Measurements from ENCODE around the gene PITPNM3.
A peak's percentile ranks its signal among the peaks of the same experiment; 100 is the strongest.

PITPNM3 gene

DNA sequence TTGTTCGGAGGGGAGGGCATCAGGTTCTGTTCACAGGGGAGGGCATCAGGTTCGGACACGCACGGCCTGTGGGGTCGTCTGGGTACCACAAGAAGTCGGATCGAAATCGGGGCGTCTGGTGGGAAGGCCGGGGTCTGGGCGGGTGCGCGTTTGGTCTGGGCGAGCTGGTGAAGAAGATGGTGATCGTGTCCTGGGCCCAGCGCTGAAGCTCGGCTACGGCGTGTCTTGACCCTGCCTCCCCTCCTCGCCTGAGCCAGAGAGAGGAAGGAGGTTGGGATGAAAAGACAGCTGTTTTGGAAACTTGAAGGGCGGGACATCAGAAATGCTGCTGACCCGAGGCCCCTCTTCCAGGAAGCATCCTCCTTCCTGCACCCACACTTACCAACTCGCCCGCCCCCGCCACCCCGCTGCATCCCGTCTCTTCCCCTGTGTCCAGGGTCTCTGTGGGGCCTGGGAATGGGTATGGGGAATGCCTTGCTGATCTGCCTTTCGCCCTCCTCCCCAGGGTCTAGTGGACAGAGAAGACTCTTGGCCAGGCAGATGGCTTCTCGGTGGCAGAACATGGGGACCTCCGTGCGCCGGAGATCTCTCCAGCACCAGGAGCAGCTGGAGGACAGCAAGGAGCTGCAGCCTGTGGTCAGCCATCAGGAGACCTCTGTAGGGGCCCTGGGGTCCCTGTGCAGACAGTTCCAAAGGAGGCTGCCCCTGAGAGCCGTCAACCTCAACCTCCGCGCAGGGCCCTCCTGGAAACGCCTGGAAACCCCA, 111.6 kb downstream of the PITPNM3 start:
- no peak for DNase-seq (ENCODE audit: low read depth in 2 of 2)

DNA sequence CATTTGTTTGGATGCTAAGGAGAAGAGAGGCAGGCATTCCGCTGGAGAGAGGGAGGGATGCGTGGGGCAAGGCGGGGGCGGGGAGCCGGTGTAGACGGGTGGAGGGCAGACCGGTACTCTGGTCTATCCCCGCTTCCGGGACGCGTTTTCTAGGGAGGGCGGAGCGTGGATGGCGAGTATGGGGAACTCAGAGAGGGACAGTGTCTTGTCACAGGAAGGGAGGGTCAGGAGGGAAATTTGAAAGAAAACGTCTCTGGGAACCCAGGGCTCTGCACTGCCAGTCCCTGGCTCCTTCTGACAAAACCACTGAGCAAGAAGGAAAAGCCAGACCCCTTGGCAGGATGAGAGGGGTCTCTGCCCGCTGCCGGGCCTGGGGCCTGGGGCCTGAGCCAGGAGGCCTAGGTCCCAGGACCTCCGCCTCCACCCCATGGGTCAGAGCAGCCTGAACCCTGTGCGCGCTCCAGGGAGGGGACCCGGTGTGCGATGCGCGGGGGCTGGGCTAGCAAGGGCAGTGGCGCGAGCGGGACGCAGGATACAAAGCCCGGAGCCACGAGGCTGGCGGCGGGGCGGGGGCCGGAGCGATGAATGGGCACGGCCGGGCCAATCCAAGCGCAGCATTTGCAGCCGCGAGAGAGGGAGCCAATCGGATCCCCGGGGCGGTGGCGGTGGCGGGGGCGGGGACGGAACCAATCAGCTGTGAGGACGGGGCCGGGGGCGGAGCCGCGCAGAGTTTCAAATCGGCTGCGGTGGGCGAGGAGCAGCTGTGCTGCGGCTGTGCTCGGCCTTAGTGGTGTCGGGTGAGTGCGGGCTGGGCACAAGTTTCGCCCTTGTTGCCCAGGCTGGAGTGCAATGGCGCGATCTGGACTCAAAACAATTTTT, 112.4 kb downstream of the PITPNM3 start, which contains the start of gene PIMREG:
Gene PIMREG (plus strand): TSS at position 764 of the 879 bp plus-strand sequence. CDS start 656 bp downstream, outside the sequence.
- DNase-seq (ENCODE audit: low read depth in 2 of 2) = peak; percentile 90 to 94

DNA sequence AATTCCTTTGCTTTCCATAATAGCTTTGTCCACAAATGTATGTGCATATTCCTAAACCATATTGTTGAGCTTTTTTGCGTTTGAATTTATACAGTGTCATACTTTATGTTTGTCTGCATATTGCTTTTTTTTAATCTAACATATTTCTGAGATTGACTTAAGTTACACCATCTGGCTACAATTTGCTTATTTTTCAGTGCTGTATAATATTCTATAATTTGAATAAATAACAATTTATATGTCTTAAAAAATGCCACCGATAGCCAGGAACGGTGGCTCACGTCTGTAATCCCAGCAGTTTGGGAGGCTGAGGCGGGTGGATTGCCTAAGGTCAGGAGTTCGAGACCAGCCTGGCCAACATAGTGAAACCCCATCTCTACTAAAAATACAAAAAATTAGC, 113.6 kb downstream of the PITPNM3 start:
- no peak for DNase-seq (ENCODE audit: low read depth in 2 of 2)

GRCh38 chr17:6439951-6440350, 116.4 kb downstream of the PITPNM3 start:
- DNase-seq (ENCODE audit: low read depth in 2 of 2) = no peak

DNA sequence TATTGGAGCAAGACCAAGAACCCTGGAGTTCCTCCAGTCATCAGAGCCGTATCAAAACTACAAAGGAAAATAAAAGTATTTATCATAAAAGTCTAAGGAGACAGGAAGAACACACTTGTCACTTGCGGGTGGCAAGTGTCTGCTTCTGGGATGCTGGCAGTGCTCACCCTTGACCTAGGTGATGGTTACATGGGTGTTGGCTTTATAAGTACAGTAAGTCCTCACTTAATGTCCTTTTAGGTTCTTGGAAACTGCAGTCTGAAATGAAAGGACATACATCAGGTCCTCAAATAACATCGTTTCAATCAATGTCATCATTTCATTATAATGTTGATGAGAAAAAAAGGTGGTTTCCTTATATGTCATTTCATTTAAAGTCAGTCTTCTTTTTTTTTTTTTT, 118.4 kb downstream of the PITPNM3 start:
- no peak for DNase-seq (ENCODE audit: low read depth in 2 of 2)

- DNase-seq (ENCODE audit: low read depth in 2 of 2) = no peak
Measured at GRCh38 chr17:6437466-6437865, 118.9 kb downstream of the PITPNM3 start.

GRCh38 chr17:6435968-6436367, 120.4 kb downstream of the PITPNM3 start:
- DNase-seq (ENCODE audit: low read depth in 2 of 2) = peak; percentile 40 to 48

GRCh38 chr17:6435051-6435450, 121.3 kb downstream of the PITPNM3 start, which contains the start of gene AIPL1:
AIPL1 (minus strand) TSS chr17:6435121; CDS start chr17:6435104, 17 bp downstream.
- DNase-seq (ENCODE audit: low read depth in 2 of 2) = no peak

- DNase-seq (ENCODE audit: low read depth in 2 of 2) = no peak
Measured at GRCh38 chr17:6430769-6431168, 125.6 kb downstream of the PITPNM3 start.

DNA sequence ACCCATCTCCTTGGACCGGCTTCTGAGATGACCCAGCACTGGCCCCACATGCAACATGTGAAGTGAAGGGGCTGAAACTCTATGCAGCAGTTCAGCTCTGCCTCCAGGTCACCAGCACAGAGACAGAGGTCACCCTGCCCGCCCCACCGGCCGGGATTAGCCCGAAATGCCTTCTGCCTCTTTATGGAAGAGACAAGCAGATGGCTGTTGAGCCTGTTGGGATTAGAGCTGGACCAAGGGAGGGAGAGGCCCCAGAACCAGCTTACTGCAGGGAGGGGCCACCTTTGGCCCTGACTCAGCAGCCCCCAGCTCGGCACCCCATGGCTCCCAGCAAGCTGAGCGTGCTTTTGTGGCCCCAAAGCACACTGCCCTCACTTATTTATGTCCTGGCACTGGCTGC, 127.1 kb downstream of the PITPNM3 start:
- DNase-seq (ENCODE audit: low read depth in 2 of 2) = no peak

DNA sequence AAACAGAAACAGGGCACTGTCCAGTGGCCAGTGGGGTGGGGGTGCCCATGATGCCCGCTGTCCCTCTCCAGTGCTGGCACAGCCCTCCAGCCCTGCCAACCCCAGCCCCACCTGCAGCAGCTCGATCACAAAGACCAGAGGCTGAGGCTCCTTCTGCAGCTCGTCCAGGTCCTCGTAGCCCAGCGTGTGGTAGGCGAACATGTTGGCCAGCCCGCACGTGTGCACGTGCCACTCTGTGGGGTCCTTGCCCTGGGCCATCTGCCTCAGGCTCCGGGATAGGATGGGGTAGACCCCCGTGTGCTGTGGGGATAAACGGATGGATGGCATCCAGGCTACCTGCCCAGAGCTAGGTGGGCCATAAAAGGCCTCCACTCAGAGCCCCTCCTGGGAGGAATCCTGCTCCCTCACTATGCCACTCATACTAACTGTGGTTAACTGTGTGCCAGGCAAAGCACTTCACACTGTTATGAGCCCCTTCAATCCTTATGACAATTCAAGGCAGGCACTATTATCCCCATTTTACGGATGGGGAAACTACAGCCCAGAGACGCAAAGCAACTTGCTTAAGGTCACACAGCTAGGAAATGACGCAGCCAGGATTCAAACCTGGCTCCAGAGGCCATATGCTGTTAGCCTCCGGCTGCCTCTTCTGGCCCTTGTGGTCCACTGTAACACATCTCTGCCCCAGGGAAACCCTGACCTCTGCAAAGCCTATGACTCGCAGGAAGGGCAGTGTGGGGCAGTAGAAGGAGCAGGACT, 128.0 kb downstream of the PITPNM3 start:
- no peak for DNase-seq (ENCODE audit: low read depth in 2 of 2)

GRCh38 chr17:6427279-6427781, 129.0 kb downstream of the PITPNM3 start:
- DNase-seq (ENCODE audit: low read depth in 2 of 2) = peak; percentile 31 to 36

GRCh38 chr17:6426356-6427101, 129.8 kb downstream of the PITPNM3 start:
- no peak for DNase-seq (ENCODE audit: low read depth in 2 of 2)

- DNase-seq (ENCODE audit: low read depth in 2 of 2) = no peak
Measured at GRCh38 chr17:6425407-6425806, 130.9 kb downstream of the PITPNM3 start.

GRCh38 chr17:6423931-6424330, 132.4 kb downstream of the PITPNM3 start:
- DNase-seq (ENCODE audit: low read depth in 2 of 2) = no peak

GRCh38 chr17:6422654-6423241, 133.6 kb downstream of the PITPNM3 start:
- DNase-seq (ENCODE audit: low read depth in 2 of 2) = no peak

DNA sequence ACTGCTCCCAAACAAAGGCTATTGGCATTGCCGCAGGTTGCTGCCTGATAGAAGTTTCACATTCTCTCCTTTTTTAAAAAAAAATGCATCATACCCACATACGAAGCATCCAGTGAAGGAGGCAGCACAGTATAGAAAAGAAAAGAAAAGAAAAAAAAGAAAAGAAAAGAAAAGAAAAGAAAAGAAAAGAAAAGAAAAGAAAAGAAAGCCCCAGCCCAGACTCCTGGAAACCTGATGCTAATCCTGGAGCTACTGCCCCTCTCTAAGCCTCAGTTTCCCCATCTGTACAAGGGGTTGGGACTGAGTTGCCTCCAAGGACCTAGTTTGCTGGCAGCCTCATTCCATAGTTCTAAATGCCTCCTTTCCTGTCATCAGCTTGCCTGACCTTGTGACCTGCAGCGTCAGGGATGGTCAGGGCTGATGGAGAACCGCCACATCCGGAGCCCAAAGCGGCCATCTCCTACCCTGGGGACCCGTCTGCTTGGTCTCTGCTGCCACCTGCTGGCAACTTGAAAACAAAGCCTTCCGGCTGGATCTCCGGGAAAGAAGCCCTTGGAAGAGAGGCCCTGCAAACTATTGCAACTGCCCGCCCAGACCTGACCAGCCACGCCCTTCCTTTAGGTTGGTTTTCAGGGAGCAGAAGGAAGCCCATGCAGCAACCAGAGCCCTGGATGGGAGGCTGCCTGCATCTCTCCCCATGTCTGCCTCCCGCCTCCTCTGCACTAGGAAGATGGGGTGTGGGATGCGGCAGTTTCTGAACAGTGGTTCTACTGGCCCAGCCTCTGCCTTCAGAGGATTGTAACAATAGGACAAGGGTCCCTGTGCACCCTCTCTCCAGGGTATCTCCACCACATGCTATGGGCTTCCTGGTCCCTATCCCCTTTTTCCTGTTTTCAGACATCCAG, 134.4 kb downstream of the PITPNM3 start:
- DNase-seq (ENCODE audit: low read depth in 2 of 2) = peak; percentile 41 to 68

DNA sequence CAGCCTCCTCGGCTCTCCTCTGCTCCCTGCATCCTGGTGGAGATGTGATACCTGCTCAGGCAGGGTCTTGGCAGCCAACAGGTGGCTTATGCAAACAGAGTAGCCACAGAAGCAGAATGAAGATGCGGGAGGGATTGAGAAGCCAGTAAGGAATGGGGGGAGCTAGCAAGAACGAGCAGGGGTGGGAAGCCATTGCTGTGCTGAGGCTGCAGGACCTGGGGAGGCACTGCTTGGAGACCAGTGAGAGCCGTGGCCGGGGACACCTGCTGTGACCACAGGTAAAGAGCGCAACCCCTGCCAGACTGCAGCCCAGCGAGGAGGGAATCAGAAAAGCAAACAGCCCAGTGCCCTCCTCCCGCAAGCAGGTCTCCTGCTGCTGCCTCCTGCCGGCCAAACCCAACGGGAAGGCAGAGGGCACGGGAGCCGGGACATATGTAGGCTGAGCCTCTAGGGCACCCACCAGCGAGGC, 136.1 kb downstream of the PITPNM3 start:
- no peak for DNase-seq (ENCODE audit: low read depth in 2 of 2)

GRCh38 chr17:6415616-6416015, 140.7 kb downstream of the PITPNM3 start:
- no peak for DNase-seq (ENCODE audit: low read depth in 2 of 2)
